ENCODE results near the gene TMPRSS11F. TPM values are rescaled to one million over a fixed set of nuclear protein-coding genes. Genes with fewer than 3 reads are reported as not detected.

The TMPRSS11F gene
- total RNA-seq, 4 donors from 2014 or later: not detected

- no peaks in the 10 kb centered on the region for H3K36me3 ChIP-seq
- no peaks in the 10 kb centered on the region for H3K9me3 ChIP-seq
- TF ChIP-seq CTCF (IDR thresholded peaks at IDR 0.05) (no peak), POLR2A (IDR thresholded peaks at IDR 0.05) (no peak)
- H3K27ac ChIP-seq: no peak overlapping the region
- H3K4me1 ChIP-seq: no peaks in the 10 kb centered on the region
- DNase-seq: no peak
- no peak overlapping the region for H3K4me3 ChIP-seq
- in situ Hi-C loops (cut with MboI; ENCODE audit: low pct_ligation_motif_present in 1 of 4, low pct_unique_long_range_greater_than_20kb in 1 of 4, low sequenced_read_pairs in 3 of 4): no loop called here
- intact Hi-C loops (cut with DNase I; ENCODE audit: low total_unique reads): no loop called here
- whole genome bisulfite sequencing, 2 donors (ENCODE audit: low coverage in 1 of 2): 54 to 65% methylated on average over 1 to 3 of the region's 3 CpGs
- H3K27me3 ChIP-seq: no peaks in the 10 kb centered on the region
Measured at GRCh38 chr4:68148800-68149685, 19.4 kb upstream of the TMPRSS11F start.

- intact Hi-C loops (cut with DNase I; ENCODE audit: low total_unique reads): no loop called here
- no peak for TF ChIP-seq POLR2AphosphoS5 (IDR thresholded peaks at IDR 0.05)
- Histone ChIP-seq H3K36me3 (no peaks in the 10 kb centered on the region), H3K9me3 (no peaks in the 10 kb centered on the region), H3K4me1 (no peaks in the 10 kb centered on the region), H3K4me3 (no peak overlapping the region), H3K27ac (no peak overlapping the region), H3K27me3 (no peaks in the 10 kb centered on the region)
- WGBS, 2 donors (ENCODE audit: low coverage in 1 of 2): 83 to 100% methylated on average over 1 of the region's 1 CpG
- in situ Hi-C loops (cut with MboI; ENCODE audit: low pct_ligation_motif_present in 1 of 4, low pct_unique_long_range_greater_than_20kb in 1 of 4, low sequenced_read_pairs in 3 of 4): no loop called here
- DNase-seq: no peak
Measured at GRCh38 chr4:68147079-68147478, 17.4 kb upstream of the TMPRSS11F start.

GRCh38 chr4:68145261-68145660, 15.6 kb upstream of the TMPRSS11F start:
- intact Hi-C loops (cut with DNase I; ENCODE audit: low total_unique reads): no loop called here
- Histone ChIP-seq H3K27me3 (no peaks in the 10 kb centered on the region), H3K4me1 (no peaks in the 10 kb centered on the region), H3K27ac (no peak overlapping the region), H3K9me3 (no peaks in the 10 kb centered on the region), H3K4me3 (no peak overlapping the region), H3K36me3 (no peaks in the 10 kb centered on the region)
- WGBS, 2 donors (ENCODE audit: low coverage in 1 of 2): 64% methylated on average over 1 of the region's 1 CpG; no CpG with 5 or more reads in 1 of the 2 donors
- in situ Hi-C loops (cut with MboI; ENCODE audit: low pct_ligation_motif_present in 1 of 4, low pct_unique_long_range_greater_than_20kb in 1 of 4, low sequenced_read_pairs in 3 of 4): no loop called here
- DNase-seq: no peak
- no peak for TF ChIP-seq CTCF (IDR thresholded peaks at IDR 0.05)
- no peak for TF ChIP-seq POLR2A (IDR thresholded peaks at IDR 0.05)
- no peak for TF ChIP-seq EP300 (IDR thresholded peaks at IDR 0.05; ENCODE audit: low read depth)

- H3K9me3 ChIP-seq: no peaks in the 10 kb centered on the region
Measured at GRCh38 chr4:68141852-68142251, 12.2 kb upstream of the TMPRSS11F start.

More at GRCh38 chr4:68141852-68142251, 12.2 kb upstream of the TMPRSS11F start:
- DNase-seq: no peak
- intact Hi-C loops (cut with DNase I; ENCODE audit: low total_unique reads) (no loop called here), in situ Hi-C loops (cut with MboI; ENCODE audit: low pct_ligation_motif_present in 1 of 4, low pct_unique_long_range_greater_than_20kb in 1 of 4, low sequenced_read_pairs in 3 of 4) (no loop called here)
- Histone ChIP-seq H3K36me3 (no peaks in the 10 kb centered on the region), H3K4me3 (no peak overlapping the region), H3K27ac (no peak overlapping the region), H3K4me1 (no peaks in the 10 kb centered on the region), H3K27me3 (no peaks in the 10 kb centered on the region)
- WGBS, 2 donors (ENCODE audit: low coverage in 1 of 2): 22 to 33% methylated on average over 1 of the region's 1 CpG
- TF ChIP-seq POLR2A (IDR thresholded peaks at IDR 0.05) (no peak), EP300 (IDR thresholded peaks at IDR 0.05; ENCODE audit: low read depth) (no peak), CTCF (IDR thresholded peaks at IDR 0.05) (no peak), POLR2AphosphoS5 (IDR thresholded peaks at IDR 0.05) (no peak)
